Measurements from ENCODE around the gene FOXK1. TPM values are rescaled to one million over a fixed set of nuclear protein-coding genes. Genes with fewer than 3 reads are reported as not detected.

Gene FOXK1
- total and polyA plus RNA-seq, 2 of the 13 experiments (the other 11 are each of a cell fraction or from before 2014, with no cell fraction given), result 4.6 to 8.8 TPM

DNA sequence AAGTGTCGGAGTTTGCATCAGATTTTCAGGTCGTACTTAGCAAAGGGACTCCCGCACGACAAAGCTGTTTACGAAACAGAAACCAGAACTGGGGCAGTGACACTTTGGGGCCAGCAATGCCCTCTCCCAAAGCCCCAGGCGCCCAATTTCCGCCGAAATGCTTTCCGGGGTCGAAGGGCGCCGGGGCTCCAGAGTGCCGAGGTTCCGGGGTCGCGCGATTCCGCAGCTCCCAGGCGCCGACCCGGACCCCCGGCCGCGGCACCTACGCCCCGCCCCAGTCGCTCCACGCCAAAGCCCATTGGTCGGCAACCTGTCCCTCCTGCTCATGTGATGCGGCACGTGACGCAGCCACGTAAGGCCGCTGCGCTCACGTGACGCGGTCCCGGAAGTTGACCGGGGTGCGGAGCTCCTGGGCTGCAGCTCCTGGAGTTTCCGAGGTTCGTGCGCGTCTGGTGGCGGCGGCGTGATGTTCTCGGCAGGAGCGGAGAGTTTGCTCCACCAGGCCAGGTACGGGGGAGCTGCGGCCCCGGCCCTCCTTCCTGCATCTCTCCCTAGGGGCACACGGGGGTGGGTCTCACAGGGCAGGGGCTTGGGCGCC lies 93.3 kb downstream of the FOXK1 start, which contains the start of gene AP5Z1 (continued):
- TF ChIP-seq BORCS8-MEF2B (CRISPR knock-in tag; IDR thresholded peaks at IDR 0.05), result peak; percentile 61
- peak; percentile 90 for TF ChIP-seq HDAC2 (CRISPR knock-in tag; IDR thresholded peaks at IDR 0.05)
- TF ChIP-seq, protein P1, sequence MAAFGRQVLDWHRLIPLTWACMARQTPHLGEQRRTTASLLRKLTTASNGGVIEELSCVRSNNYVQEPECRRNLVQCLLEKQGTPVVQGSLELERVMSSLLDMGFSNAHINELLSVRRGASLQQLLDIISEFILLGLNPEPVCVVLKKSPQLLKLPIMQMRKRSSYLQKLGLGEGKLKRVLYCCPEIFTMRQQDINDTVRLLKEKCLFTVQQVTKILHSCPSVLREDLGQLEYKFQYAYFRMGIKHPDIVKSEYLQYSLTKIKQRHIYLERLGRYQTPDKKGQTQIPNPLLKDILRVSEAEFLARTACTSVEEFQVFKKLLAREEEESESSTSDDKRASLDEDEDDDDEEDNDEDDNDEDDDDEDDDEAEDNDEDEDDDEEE (CRISPR knock-in tag; IDR thresholded peaks at IDR 0.05), result peak; percentile 31; the same call in 1 of the 2 replicates
- TF ChIP-seq ZFP82 (CRISPR knock-in tag; IDR thresholded peaks at IDR 0.05; ENCODE audit: borderline replicate concordance), result peak; percentile 93
- TF ChIP-seq, protein P2, sequence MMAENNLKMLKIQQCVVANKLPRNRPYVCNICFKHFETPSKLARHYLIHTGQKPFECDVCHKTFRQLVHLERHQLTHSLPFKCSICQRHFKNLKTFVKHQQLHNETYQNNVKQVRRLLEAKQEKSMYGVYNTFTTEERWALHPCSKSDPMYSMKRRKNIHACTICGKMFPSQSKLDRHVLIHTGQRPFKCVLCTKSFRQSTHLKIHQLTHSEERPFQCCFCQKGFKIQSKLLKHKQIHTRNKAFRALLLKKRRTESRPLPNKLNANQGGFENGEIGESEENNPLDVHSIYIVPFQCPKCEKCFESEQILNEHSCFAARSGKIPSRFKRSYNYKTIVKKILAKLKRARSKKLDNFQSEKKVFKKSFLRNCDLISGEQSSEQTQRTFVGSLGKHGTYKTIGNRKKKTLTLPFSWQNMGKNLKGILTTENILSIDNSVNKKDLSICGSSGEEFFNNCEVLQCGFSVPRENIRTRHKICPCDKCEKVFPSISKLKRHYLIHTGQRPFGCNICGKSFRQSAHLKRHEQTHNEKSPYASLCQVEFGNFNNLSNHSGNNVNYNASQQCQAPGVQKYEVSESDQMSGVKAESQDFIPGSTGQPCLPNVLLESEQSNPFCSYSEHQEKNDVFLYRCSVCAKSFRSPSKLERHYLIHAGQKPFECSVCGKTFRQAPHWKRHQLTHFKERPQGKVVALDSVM (CRISPR knock-in tag; IDR thresholded peaks at IDR 0.05), result peak; percentile 17; the same call in 1 of the 2 replicates
- peak; percentile 85 for TF ChIP-seq DMAP1 (CRISPR knock-in tag; IDR thresholded peaks at IDR 0.05)
- peak; percentile 79; the same call in 1 of the 2 replicates for TF ChIP-seq CBFB (CRISPR knock-in tag; IDR thresholded peaks at IDR 0.05)
- no peak for TF ChIP-seq LCORL (IDR thresholded peaks at IDR 0.05)
- peak; percentile 87 for TF ChIP-seq LCORL (CRISPR knock-in tag; IDR thresholded peaks at IDR 0.05)
- TF ChIP-seq, protein P3, sequence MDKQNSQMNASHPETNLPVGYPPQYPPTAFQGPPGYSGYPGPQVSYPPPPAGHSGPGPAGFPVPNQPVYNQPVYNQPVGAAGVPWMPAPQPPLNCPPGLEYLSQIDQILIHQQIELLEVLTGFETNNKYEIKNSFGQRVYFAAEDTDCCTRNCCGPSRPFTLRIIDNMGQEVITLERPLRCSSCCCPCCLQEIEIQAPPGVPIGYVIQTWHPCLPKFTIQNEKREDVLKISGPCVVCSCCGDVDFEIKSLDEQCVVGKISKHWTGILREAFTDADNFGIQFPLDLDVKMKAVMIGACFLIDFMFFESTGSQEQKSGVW (CRISPR knock-in tag; IDR thresholded peaks at IDR 0.05; ENCODE audit: borderline replicate concordance), result no peak
- 0 out of 2 replicates have a peak, but pooled peaks have one; percentile 39 for TF ChIP-seq ZNF44 (CRISPR knock-in tag; IDR thresholded peaks at IDR 0.05)
- TF ChIP-seq, protein P4, sequence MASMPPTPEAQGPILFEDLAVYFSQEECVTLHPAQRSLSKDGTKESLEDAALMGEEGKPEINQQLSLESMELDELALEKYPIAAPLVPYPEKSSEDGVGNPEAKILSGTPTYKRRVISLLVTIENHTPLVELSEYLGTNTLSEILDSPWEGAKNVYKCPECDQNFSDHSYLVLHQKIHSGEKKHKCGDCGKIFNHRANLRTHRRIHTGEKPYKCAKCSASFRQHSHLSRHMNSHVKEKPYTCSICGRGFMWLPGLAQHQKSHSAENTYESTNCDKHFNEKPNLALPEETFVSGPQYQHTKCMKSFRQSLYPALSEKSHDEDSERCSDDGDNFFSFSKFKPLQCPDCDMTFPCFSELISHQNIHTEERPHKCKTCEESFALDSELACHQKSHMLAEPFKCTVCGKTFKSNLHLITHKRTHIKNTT (CRISPR knock-in tag; IDR thresholded peaks at IDR 0.05), result no peak
- peak; percentile 40 for TF ChIP-seq SOX5 (CRISPR knock-in tag; IDR thresholded peaks at IDR 0.05; ENCODE audit: borderline replicate concordance)
- TF ChIP-seq, protein P5, sequence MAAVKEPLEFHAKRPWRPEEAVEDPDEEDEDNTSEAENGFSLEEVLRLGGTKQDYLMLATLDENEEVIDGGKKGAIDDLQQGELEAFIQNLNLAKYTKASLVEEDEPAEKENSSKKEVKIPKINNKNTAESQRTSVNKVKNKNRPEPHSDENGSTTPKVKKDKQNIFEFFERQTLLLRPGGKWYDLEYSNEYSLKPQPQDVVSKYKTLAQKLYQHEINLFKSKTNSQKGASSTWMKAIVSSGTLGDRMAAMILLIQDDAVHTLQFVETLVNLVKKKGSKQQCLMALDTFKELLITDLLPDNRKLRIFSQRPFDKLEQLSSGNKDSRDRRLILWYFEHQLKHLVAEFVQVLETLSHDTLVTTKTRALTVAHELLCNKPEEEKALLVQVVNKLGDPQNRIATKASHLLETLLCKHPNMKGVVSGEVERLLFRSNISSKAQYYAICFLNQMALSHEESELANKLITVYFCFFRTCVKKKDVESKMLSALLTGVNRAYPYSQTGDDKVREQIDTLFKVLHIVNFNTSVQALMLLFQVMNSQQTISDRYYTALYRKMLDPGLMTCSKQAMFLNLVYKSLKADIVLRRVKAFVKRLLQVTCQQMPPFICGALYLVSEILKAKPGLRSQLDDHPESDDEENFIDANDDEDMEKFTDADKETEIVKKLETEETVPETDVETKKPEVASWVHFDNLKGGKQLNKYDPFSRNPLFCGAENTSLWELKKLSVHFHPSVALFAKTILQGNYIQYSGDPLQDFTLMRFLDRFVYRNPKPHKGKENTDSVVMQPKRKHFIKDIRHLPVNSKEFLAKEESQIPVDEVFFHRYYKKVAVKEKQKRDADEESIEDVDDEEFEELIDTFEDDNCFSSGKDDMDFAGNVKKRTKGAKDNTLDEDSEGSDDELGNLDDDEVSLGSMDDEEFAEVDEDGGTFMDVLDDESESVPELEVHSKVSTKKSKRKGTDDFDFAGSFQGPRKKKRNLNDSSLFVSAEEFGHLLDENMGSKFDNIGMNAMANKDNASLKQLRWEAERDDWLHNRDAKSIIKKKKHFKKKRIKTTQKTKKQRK (IDR thresholded peaks at IDR 0.05; ENCODE audit: low read length), result no peak
- TF ChIP-seq ZBTB7A (CRISPR knock-in tag; IDR thresholded peaks at IDR 0.05), result peak; percentile 55; the same call in 1 of the 2 replicates
- TF ChIP-seq, protein P6, sequence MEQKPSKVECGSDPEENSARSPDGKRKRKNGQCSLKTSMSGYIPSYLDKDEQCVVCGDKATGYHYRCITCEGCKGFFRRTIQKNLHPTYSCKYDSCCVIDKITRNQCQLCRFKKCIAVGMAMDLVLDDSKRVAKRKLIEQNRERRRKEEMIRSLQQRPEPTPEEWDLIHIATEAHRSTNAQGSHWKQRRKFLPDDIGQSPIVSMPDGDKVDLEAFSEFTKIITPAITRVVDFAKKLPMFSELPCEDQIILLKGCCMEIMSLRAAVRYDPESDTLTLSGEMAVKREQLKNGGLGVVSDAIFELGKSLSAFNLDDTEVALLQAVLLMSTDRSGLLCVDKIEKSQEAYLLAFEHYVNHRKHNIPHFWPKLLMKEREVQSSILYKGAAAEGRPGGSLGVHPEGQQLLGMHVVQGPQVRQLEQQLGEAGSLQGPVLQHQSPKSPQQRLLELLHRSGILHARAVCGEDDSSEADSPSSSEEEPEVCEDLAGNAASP (CRISPR knock-in tag; IDR thresholded peaks at IDR 0.05; ENCODE audit: borderline replicate concordance), result peak; percentile 52
- TF ChIP-seq TGIF2 (CRISPR knock-in tag; IDR thresholded peaks at IDR 0.05), result peak; percentile 85
- TF ChIP-seq YY1 (IDR thresholded peaks at IDR 0.05; ENCODE audit: insufficient read depth, insufficient replicate concordance, low read depth, low read length), result peak; percentile 62

Data from HepG2 (cell line).